HG03354 (cell line): ENCODE data around the gene HMCN1.

ENCODE experiments used
- ATAC-seq: cut with Tn5 transposase; IDR thresholded peaks from one replicate; pipeline ENCODE4 v1.9.1; 2021; ENCODE audit warnings: mild to moderate bottlenecking; ENCODE audit not compliant: unreplicated experiment, poor library complexity, severe bottlenecking

HMCN1 gene

DNA sequence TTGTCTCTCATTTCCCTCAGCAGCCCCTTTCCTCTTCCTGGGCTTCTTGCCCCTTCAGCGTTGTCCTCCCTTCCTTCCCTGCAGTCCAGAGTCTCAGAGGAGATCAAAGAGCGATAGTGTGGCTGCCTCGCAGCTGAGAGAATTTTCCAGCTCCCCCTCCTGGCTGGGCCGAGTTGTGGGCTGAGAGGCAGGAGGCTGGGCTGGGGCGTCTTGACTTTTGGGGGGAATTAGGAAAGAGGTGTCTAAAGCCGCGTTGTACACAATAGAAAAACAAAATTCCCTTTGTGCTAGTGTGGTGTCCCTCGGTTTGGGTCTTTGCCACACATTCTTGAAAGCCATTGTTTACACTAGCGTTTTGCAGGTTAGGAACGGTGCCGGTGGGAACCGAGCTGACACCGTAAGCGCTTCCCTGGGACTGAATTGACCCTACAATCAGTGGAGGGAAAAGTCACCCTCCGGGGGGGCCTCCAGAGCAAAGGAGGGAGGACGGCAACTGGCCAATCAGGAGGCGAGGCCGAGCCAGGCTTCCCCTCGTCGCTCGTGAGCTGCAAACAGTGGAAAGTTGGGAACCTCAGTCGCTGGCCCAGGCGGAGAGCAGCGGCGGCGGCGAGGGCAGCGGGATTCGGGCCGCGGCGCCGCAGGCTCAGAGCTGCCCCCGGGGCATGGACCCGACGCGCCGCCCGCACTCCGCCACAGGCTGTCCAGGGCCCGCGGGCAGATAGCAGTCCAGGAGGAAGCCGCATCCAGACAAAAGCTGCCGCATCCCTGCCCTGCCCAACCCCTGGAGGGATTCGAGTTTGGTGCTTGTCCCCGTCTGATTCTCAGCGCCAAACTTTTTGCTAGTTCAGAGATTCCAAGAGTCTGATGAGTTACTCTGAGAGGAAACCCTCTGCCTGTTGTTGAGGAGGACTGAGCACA lies at the start of gene HMCN1:
HMCN1 (plus strand) TSS at position 574 of the 918 bp plus-strand sequence. CDS start 389 bp downstream, outside the sequence.
- ATAC-seq = no peak

DNA sequence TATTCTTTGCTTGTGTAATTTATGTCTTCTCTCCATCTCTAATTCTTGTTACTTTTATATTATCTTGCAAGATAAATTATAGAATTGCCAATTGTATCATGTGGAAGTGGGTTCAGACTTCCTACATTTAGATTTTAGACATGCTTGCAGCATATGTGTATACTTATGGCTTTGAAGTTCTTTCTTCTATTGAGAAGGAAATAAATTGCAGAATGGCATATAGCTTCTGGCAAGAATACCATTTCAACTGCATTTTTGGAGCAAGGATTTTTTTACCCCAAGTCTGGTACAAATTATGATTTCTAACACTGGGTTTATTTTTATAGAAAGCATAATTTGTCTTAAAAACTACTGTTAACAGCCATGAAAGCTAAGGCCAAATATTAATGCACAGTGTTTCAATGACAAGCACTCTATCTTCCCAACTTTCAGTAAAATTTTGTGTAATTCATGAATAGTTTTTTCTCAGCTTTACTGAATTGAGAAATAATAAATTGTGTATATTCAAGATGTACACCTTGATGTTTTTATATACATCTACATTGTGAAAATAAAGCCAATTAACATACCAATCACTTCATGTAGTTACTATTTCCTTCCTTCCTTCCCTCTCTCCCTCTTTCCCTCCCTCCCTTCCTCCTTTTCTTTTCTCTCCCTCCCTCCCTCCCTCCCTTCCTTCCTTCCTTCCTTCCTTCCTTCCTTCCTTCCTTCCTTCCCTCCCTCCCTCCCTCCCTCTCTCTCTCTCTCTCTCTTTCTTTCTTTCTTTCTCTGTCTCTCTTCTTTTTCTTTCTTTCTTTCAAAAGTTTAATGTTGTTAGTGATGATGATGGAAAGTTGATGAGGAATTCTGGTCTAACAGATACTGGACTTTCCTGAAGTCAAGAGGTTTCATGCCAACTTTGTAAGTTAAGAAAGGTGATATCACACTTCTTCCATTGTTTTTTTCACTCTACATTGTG lies 47.1 kb upstream of the HMCN1 start:
- no peak for ATAC-seq

DNA sequence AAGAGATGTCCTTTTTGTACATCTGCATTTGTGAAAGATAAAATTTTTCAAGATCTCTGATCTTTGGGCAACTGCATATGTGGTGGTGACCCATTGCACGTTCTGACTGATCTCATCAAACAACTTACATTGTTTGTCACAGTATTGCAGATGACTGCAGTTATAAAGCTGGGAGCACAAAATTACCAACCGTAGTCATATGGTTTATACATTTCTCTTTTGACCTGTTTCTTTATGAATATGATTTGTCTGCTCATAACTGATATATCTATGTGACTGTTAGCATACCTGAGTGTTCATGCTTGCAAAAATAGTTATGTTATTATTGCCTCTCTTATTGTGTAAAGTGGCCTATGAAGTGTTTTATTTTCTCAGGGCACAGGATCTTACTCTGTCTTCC lies 43.7 kb upstream of the HMCN1 start:
- ATAC-seq = no peak

DNA sequence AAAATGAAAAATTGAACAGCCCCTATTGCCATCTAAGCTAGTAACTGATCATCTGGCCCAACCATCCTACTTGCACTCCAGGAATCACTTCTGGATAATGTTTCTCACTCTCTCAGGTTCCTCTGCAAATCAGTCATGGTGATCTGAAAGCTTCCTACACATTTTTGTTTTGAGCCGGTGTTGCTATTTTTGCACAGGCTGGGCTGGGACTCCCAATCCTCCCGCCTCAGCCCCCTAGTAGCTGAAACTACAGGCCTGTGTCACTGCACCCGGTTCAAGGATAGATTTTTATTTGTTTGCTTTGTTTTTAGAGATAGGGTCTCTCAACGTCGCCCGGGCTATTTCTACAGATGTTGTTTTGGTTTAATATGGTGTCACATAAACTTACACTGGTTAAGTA lies 40.5 kb upstream of the HMCN1 start:
- peak; percentile 47 for ATAC-seq

DNA sequence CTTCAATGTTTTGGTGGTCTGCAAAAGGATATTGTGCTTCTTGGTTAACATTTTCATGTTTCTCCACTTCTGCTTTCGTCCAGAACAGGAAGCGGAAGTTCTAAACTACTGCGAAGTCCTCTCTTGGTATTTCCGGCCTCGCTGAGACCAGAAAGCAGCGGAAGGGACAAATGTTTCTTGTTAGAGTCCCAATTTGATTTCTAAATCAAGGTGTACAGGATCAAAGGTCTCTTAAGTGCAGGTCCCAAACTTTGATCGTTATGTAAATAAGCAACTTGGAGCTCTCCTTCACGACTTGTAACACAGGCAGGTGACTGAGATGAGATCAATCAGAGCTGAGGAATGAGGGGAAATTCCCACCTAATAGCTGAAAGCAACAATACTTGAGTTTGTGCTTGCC lies 40.1 kb upstream of the HMCN1 start:
- ATAC-seq = peak; percentile 93

DNA sequence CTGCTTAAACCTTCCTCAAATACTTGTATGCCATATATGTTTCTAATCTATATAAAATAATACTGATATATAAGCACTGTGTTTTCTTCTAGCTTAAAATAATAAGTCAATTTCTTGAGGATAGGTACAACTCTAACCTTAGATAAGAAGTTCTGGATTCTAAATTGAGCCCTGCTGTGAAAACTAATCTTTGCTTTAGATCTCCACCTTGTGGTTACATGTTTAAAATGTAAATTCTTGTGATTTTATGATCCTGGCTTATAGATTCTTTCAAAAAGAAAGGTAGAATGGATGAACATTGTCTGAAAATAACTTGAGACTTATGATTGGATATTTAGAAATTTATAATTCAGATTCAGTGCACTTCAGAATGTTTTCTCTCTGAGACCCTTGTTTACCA lies 38.9 kb upstream of the HMCN1 start:
- ATAC-seq = no peak

DNA sequence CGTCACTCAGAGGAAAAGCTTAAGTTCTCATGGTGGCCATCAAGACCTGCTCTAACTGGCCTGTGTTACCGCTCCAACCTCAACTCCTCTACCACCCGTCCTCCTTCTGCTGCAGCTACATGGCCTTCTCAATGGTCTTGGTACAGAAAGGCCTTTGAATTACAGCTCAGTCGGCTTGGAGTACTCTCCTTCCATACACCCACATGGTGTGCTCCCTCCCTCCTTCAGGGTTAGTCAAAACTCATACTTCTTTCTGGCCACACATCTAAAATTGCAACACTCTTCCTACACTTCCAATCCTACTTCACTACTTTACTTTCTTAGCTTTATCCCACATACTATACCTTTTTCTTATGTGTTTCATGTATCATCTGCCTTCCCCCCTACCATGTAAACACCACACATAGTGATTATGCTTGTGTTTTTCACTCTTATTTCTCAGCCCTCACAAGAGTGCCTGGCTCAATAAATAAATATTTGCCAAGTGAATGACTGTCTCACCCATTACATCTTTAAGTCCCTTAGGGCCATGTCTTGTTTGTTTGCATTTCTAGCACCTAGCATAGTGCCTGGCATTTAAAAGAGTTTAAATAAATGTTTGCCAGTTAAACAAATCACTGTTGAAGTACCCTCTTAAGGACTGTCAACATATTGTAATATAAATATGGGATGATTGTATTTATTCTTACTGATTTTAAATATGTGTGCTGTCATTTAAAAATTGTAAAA lies 37.6 kb upstream of the HMCN1 start:
- no peak for ATAC-seq

DNA sequence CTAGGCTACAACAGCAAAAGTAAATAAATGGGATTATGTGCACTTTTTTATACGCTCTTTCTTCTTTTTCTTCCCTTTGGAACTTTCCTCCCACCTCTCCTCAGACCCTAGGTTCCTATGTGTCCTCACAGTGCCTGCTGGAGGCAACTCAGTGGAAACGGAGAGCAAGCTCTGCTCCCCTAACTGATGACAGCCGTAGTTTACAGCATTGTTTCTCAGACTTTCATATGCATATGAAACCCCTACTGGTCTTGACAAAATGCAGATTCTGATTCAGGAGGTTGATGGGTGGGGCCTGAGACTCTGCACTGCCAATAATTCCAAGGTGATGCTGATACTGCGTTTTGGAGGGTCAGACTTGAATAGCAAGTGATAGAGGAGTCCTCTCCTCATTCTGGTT lies 34.3 kb upstream of the HMCN1 start:
- no peak for ATAC-seq

DNA sequence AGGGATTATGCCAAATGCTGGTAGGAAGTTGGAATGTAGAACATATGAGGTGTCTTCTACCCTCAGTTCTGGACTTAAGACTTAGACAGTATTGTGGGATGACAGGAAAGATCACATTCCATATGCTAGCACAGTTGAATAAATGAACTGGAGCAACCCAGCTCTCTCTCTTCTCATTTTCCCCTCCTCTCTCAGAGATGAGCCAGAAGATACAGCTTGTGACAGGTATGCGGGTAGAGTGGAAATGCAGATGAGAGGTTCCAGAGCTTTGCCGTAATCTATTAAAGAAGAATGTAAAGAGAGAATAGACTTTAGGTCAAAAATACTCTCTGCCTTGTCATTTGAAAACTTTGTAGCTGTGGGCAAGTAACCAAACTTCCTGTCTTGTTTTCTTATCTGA lies 32.5 kb upstream of the HMCN1 start:
- no peak for ATAC-seq

DNA sequence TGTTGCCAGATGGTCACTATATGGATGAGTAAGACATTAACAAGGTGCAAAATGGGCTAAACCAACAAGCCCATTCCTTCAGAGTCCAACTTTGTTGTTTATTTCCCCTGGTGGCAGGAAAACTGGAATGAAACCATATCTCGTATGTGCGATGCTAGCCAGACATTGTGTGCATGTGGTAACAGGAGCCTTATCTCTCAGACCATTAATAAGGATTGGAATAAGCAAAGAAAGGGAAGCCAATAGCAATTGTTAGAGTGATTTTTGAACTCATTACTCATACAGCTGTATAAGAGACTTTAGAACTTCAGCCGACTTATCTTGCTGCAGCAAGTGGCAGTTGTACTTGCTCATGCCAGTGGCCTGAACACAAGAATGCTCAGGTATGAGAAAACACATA lies 30.0 kb upstream of the HMCN1 start:
- ATAC-seq = no peak

DNA sequence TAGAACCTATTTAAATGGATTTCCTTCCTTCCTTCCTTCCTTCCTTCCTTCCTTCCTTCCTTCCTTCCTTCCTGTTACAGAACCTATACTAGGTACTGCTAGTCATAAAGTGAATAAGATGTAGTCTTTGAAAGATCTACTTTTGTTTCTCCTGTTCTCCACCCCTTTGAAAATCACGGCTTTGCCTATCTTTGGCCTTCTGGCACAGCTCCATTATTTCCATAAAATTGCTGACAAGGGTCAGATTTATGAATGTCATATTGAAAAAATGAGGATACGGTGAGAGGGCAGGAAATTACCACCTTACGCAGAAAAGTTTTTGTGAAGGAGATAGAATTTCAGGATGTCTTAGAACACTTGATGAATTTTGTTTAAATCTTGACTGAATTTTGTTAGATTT lies 18.1 kb upstream of the HMCN1 start:
- no peak for ATAC-seq

DNA sequence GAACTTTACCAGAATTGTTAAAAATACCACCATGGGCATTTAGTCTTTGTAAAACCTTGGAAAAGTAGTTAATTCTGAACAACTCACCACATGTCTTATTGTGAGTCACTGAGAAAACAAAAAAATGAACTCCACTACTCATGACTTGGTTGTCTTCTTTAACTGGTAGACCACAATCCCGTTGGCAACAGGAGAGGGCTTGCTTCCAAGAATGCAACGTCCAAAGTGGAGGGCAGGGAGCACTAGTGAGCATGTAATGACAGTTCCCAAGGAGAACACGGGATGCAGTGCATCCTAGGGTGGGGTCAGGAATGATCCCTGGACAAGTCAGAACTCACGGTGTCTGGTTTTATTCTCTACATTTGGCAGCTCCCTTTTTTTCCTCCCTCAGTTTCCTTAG lies 15.2 kb upstream of the HMCN1 start:
- no peak for ATAC-seq

DNA sequence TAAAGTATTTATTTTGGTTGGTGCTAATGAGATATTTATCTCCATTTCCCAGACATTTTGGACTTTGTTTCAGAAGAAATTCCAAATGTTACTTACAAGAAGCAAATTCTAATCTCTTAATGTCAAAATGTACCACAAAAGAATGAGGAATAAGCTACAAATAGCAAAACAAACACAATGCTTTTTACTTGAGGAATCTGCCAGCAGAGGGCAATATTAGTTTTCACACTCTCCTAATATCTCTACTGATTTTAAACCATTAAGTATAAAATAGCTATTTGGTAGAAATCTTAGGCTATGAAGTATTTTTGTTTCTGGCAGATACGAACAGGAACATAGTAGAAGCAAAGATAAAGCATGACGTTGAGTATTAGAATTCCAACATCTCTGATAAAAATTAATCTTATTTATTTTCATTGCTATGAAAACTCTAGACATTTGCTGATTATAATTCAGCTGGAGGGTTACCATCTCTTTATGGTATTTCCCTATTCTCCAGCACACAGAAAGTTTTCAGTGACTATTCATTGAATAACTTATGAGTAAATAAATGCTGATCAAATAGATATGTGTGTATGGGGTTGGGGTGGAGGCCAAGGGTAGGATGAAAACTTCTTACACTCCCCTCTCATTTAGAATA lies 13.4 kb upstream of the HMCN1 start:
- ATAC-seq = no peak

DNA sequence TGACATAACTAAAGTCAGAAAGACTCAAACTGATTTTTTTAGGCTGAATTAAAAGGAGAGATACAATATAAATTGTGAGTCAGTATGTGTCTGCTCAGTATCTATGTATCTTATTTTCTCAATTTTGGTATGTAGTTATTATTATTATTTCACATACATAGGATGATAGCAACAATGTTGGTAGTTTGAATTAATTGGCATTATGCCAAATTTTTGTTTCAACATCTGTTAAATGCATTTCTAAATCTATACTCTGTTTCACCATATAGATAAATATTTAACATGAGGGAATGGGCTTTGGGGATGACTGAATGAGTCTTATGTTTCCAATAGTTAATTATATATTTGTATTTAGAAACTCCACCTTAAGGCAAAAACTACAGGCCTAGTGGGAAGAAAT lies 12.6 kb upstream of the HMCN1 start:
- ATAC-seq = no peak

DNA sequence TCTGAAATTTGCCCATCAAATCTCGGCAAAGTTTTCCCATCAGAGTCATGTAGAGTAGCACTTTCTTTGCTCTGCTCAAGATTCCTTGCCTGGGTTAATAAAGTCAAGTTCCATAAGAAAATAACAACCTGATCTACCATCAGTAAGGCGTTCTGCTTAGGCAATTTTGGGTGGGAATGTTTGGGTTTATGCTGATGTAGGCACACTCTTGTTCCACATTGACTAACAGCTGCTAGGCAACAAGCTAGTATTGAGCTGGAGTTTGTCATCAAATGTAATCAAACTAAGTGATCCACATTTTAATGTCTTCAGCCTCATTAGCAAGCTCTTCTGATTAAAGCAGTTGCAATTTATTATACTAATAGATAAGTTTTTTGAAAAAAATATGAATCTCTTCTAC lies 12.1 kb upstream of the HMCN1 start:
- ATAC-seq = no peak

DNA sequence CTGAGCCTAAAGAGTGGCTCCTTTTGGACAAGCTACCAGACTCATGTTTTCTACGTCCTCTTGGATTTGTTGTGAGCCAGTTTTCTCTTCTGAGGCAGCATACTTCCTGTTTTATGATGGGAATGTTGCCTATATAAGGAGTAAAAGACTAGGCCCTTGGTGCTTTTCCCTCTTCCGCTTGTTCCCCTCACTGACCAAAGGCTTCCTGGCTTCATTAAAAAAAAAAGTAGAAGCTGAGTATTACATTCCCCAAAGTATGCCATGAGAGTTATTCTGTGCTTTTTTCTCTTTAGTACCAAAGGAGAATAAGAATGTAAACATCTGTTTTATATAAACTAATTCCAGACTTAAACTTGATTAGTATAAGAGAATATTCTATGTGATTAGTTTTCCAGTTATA lies 6.5 kb upstream of the HMCN1 start:
- no peak for ATAC-seq

DNA sequence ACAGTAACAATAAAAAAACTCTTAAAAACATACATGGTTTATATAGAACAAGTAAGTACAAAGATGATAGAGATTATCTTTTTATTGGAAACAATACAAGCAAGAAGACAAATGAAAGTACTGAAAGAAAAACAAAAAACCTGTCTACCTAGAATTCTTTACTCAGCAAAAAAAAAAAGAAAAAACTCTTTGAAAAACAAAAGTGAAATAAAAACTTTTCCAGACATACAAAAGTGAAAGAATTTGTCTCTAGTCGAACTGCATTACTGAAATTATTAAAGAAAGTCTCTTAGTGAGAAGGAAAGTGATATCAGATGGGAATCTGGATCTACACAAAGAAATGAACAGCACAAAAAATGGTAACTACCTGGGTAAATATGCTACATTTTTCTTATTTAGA lies 2.7 kb upstream of the HMCN1 start:
- ATAC-seq = no peak

DNA sequence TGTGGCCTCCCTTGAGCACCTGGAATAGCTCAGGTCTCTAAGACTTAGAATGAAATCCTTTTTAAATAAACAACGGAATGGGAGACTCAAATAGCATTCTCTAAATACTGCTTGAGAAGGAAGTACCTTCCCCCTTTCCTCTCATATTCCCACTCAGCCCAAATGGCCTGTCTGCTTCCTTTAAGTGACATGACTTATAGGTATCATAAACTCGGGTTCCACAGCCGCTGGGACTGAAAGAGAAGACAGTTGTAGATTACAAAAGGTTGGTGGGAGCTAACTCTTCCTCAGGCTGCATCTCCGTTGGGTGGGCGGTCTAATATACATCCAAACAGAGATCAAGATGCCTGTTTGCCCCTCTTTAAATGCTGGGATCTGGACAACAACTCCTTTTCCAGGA lies 1.2 kb upstream of the HMCN1 start:
- ATAC-seq = no peak

DNA sequence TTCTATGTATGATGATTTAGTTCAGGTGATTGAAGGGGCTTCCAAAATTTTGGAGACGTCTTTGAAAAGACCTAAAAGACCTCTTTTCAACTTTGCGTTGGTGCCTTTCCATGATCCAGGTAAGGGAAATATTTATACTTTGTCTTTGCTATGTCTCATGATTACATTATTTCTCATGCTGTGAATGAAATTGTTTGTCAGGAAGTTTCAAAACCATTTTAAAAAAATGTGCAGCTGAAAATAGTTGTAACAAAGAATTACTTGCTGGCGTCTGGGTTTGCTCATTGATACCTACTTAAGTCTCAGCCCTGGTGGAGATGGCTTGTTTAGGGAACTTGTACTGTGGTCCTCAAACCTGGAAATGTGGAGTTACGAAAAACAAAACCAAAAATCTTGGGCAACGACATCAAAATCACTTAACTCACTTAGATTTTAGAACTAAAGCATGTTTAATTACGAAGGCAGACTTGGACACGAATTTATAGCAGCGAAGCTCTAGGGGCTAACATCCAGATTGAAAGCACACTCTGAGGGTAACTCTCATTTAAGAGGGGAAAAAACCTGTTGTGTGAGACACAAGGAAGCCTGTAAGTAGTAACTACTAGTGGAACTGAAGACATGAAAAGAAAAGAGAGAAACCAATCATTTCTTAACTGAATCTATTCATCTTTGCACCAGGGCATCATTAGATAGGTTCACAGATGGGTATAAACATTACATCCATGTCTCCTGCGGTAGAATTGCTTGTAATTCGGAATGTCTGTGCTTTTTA lies 924 bp downstream of the HMCN1 start:
- no peak for ATAC-seq
